ENCODE measurements around the gene POLH. TPM values are rescaled to one million over a fixed set of nuclear protein-coding genes. Genes with fewer than 3 reads are reported as not detected.
A peak's percentile ranks its signal among the peaks of the same experiment; 100 is the strongest.
"Not testable (repeated sequence)": the region's sequence is repeated elsewhere in the genome, so short reads cannot be mapped to it uniquely, and the experiment has no call there.

The POLH gene
- total RNA-seq, 1 donor from 2014 or later, result 26.4 TPM

DNA sequence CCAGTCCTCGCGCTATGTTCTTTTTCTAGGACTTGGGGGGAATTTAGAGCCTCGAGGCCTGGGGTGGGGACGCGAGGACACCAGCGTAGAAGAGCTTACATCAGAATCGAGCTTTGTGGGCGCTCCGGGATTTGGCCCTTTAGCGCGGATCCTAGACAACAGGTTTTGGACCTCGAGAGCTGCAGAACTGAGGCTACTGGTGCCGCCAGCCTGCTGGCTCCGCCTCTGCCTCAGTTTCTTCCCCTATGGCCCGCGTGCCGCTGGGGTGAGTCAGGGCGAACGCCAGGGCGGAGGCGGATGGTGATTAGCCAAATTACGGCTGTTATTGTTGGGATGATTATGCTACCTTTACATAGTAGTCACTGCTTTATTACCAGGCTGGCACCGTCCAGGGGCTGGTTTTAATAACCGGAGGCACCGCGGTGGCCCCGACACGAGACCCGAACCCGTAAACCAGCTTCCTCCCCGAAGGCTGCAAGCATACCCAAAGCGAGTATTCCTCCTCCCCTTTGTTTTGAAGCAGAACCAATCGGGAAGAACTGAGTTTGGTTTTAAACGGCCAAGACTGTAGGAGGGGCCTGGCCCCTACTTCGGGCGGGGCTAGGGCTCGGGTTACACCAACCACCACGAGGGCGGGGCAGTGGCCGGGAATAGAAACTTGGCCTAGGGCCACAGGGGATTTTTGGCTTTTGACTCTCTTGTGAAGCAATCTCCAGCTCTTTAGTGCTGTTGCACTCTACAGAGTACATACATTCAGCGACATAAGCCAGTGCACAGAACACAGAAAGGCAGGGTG, 53.7 kb downstream of the POLH start:
- peak; percentile 88 for DNase-seq (ENCODE audit: low read depth, low spot score)

- DNase-seq (ENCODE audit: low read depth, low spot score), result no peak
These were observed 55.1 kb downstream of the POLH start for GRCh38 chr6:43630980-43631619.

DNA sequence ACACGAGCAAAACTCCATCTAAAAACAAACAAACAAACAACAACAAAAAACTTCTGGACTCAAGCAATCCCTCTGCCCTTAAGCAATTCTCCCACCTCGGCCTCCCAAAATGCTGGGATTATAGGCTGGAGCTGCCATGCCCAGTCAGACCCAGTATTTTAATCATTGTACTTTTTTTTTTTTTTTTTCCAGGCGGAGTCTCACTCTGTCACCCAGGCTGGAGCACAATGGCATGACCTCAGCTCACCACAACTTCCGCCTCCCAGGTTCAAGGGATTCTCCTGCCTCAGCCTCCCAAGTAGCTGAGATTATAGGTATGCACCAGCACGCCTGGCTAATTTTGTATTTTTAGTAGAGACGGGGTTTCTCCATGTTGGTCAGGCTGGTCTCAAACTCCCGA, 57.0 kb downstream of the POLH start:
- DNase-seq (ENCODE audit: low read depth, low spot score), result not testable (repeated sequence)

- no peak for DNase-seq (ENCODE audit: low read depth, low spot score)
These were observed 58.8 kb downstream of the POLH start for GRCh38 chr6:43634702-43635303.

- no peak for DNase-seq (ENCODE audit: low read depth, low spot score)
These were observed 59.7 kb downstream of the POLH start, which contains the start of gene MAD2L1BP for GRCh38 chr6:43635387-43636307. Gene MAD2L1BP (plus strand): TSS chr6:43635840. CDS start chr6:43635876, 36 bp downstream.

DNA sequence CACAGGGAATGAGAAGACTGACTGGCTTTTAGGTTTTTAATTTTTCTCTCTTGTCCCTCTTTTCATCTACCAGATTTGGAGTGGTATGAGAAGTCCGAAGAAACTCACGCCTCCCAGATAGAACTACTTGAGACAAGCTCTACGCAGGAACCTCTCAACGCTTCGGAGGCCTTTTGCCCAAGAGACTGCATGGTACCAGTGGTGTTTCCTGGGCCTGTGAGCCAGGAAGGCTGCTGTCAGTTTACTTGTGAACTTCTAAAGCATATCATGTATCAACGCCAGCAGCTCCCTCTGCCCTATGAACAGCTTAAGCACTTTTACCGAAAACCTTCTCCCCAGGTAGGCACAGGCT, 60.3 kb downstream of the POLH start:
- no peak for DNase-seq (ENCODE audit: low read depth, low spot score)

- no peak for DNase-seq (ENCODE audit: low read depth, low spot score)
These were observed 64.2 kb downstream of the POLH start for GRCh38 chr6:43639984-43640800.

- DNase-seq (ENCODE audit: low read depth, low spot score), result no peak
These were observed 69.1 kb downstream of the POLH start, which contains the start of gene RSPH9 for GRCh38 chr6:43644940-43645612. Gene RSPH9 (plus strand): TSS chr6:43645036. CDS start chr6:43645099, 63 bp downstream.

GRCh38 chr6:43645613-43645964, 69.6 kb downstream of the POLH start:
- DNase-seq (ENCODE audit: low read depth, low spot score), result no peak

- DNase-seq (ENCODE audit: low read depth, low spot score), result no peak
These were observed 71.6 kb downstream of the POLH start for GRCh38 chr6:43647613-43648012.

DNA sequence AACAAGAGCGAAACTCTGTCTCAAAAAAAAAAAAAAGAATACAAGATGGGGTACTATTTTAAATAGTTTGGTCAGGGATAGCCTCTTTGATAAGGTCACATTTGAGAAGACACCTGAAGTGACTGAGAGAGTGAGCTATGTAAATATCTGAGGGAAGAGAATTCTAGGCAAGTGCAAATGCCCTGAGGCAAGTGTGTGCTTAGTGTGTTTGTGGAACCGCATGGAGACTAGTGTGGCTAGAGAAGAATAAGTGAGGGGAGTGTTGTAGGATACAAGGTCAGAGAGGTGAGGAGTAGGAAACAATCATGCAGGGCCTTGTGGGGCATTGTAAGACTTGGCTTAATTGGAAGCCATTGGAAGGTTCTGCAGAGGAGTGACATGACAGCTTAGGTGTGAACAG, 72.3 kb downstream of the POLH start:
- no peak for DNase-seq (ENCODE audit: low read depth, low spot score)

- not testable (repeated sequence) for DNase-seq (ENCODE audit: low read depth, low spot score)
These were observed 76.8 kb downstream of the POLH start for GRCh38 chr6:43652822-43653221.

- no peak for DNase-seq (ENCODE audit: low read depth, low spot score)
These were observed 81.3 kb downstream of the POLH start for GRCh38 chr6:43657221-43657802.

DNA sequence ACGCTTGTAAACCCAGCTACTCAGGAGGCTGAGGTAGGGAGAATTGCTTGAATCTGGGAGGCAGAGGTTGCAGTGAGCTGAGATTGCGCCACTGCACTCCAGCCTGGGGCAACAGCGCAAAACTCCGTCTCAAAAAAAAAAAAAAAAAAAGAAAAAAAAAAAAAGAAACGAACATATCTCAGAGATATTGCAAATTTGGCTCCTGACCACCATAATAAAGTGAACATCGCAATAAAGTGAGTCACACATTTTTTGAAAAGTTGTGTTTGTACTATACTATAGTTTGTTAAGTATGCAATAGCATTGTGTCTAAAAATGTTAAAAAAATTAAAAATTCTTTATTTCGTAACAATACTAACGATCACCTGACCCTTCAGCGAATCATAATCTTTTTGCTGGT, 82.2 kb downstream of the POLH start:
- DNase-seq (ENCODE audit: low read depth, low spot score), result no peak

GRCh38 chr6:43662948-43663347, 87.0 kb downstream of the POLH start:
- not testable (repeated sequence) for DNase-seq (ENCODE audit: low read depth, low spot score)
